Body of pancreas (tissue), 4 donors: ENCODE results near the gene EMP1.

ENCODE experiments used
- CTCF ChIP-seq, 7 experiments: fragments of 450-650 bp in 4 of 7; fragments of 200-600 bp in 3 of 7; sonication (generic) in 3 of 7; IDR thresholded peaks; one replicate each; pipeline ENCODE4 v1.5.1; 2016 to 2019; ENCODE audit warnings: antibody characterized with exemption in 7 of 7
- POLR2A ChIP-seq, 3 donors: fragments of 450-650 bp; IDR thresholded peaks; one replicate each; pipeline ENCODE4 v1.6.1; 2016; ENCODE audit warnings: antibody characterized with exemption in 3 of 3, mild to moderate bottlenecking in 2 of 3

DNA sequence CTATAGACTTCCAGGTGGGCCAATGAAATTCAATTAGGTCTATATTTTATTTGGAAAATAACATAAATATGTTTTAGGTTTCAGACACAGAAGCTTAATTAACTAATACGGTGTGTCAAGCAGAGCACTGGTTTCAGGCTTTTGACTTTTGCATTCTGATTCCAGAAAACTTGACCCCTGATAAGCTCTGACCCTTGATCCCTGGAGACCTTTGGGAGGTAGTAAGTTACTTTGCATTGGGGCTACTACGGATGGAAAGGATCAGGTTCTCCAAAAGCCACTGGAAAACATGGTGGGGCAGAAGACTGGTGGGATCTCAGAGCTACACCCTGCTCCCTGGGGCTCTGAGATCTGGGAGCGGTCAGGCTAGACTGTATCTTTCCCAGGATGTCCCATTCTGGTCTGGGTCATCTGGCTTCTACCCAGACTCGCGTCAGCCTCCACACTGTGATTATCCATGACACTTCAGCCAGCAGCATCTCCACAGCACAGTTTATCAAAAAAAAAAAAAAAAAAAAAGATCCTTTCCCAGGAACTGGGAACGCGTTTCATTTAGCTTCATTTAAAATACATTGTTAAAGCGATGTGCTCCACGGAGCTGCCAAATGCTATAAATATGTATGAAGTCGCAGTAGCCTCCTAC, 17.8 kb upstream of the EMP1 start:
- TF ChIP-seq CTCF (IDR thresholded peaks at IDR 0.05) (no peak), POLR2A (IDR thresholded peaks at IDR 0.05) (no peak)
